Measurements from ENCODE around the gene TMEM255A. TPM values are rescaled to one million over a fixed set of nuclear protein-coding genes. Genes with fewer than 3 reads are reported as not detected.
"Not testable (repeated sequence)": the region's sequence is repeated elsewhere in the genome, so short reads cannot be mapped to it uniquely, and the experiment has no call there.

The TMEM255A gene
- total RNA-seq, 4 donors from 2014 or later = 1.2 to 1.7 (median 1.4) TPM; not detected in 1

DNA sequence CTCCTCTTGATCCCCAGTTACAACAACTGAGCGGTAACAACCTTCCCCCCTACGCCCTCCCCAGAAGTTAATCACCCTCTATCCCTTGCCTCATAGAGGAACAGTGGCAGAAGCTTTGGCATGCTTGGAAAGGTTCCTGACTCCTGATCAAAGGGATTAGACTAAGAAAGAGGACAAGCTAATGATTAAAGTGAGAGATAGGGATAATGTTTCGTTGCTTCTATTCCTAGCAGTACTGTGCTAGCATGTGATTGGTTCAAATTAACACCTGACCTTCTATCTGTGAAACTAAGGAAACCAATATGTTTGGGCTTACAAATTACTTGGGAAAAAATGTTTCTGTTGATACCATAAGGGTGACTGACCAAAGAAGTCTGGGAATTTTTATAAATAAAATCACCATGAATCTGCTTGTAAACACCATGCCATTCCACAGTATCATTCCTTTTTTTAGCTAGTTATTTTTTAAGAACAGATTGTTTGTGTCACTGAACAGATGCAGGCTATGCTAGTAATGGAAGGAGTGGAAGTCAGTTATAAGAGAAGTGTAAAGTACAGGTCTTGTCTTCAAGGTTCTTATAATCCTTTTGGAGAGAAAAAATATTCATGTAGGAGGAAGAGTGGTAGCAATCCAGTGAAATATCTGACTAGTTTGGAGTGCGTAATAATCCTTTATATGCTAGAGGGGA lies 39.3 kb upstream of the TMEM255A start:
- no peak for DNase-seq
- no peak overlapping the region for H3K4me3 ChIP-seq
- H3K9me3 ChIP-seq = no peaks in the 10 kb centered on the region
- H3K4me1 ChIP-seq = no peaks in the 10 kb centered on the region
- no peak overlapping the region for H3K27ac ChIP-seq
- WGBS, 2 donors (ENCODE audit: low coverage in 1 of 2) = 69 to 73% methylated on average over 3 to 4 of the region's 4 CpGs
- no peak for TF ChIP-seq POLR2AphosphoS5 (IDR thresholded peaks at IDR 0.05)
- no peak for TF ChIP-seq EP300 (IDR thresholded peaks at IDR 0.05; ENCODE audit: low read depth)
- TF ChIP-seq, protein P1, sequence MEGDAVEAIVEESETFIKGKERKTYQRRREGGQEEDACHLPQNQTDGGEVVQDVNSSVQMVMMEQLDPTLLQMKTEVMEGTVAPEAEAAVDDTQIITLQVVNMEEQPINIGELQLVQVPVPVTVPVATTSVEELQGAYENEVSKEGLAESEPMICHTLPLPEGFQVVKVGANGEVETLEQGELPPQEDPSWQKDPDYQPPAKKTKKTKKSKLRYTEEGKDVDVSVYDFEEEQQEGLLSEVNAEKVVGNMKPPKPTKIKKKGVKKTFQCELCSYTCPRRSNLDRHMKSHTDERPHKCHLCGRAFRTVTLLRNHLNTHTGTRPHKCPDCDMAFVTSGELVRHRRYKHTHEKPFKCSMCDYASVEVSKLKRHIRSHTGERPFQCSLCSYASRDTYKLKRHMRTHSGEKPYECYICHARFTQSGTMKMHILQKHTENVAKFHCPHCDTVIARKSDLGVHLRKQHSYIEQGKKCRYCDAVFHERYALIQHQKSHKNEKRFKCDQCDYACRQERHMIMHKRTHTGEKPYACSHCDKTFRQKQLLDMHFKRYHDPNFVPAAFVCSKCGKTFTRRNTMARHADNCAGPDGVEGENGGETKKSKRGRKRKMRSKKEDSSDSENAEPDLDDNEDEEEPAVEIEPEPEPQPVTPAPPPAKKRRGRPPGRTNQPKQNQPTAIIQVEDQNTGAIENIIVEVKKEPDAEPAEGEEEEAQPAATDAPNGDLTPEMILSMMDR (IDR thresholded peaks at IDR 0.05) = no peak
- no peak for TF ChIP-seq POLR2A (IDR thresholded peaks at IDR 0.05)
- no peaks in the 10 kb centered on the region for H3K27me3 ChIP-seq
- H3K36me3 ChIP-seq = no peaks in the 10 kb centered on the region
- intact Hi-C loops (cut with DNase I; ENCODE audit: low total_unique reads) = no loop called here
- in situ Hi-C loops (cut with MboI; ENCODE audit: low pct_ligation_motif_present in 1 of 4, low pct_unique_long_range_greater_than_20kb in 1 of 4, low sequenced_read_pairs in 3 of 4) = no loop called here

DNA sequence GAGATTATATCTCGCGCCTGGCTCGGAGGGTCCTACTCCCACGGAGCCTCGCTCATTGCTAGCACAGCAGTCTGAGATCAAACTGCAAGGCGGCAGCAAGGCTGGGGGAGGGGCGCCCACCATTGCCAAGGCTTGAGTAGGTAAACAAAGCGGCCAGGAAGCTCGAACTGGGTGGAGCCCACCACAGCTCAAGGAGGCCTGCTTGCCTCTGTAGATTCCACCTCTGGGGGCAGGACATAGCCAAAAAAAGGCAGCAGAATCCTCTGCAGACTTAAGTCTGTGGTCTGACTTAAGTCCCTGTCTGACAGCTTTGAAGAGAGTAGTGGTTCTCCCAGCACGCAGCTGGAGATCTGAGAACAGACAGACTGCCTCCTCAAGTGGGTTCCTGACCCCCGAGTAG lies 33.3 kb upstream of the TMEM255A start:
- intact Hi-C loops (cut with DNase I; ENCODE audit: low total_unique reads); H3K27me3 ChIP-seq; H3K4me3 ChIP-seq; H3K9me3 ChIP-seq; DNase-seq; in situ Hi-C loops (cut with MboI; ENCODE audit: low pct_ligation_motif_present in 1 of 4, low pct_unique_long_range_greater_than_20kb in 1 of 4, low sequenced_read_pairs in 3 of 4); H3K36me3 ChIP-seq; H3K27ac ChIP-seq; H3K4me1 ChIP-seq: not testable (repeated sequence)
- 85% methylated on average over 11 of the region's 11 CpGs; no CpG with 5 or more reads in 1 of the 2 donors for WGBS, 2 donors (ENCODE audit: low coverage in 1 of 2)

DNA sequence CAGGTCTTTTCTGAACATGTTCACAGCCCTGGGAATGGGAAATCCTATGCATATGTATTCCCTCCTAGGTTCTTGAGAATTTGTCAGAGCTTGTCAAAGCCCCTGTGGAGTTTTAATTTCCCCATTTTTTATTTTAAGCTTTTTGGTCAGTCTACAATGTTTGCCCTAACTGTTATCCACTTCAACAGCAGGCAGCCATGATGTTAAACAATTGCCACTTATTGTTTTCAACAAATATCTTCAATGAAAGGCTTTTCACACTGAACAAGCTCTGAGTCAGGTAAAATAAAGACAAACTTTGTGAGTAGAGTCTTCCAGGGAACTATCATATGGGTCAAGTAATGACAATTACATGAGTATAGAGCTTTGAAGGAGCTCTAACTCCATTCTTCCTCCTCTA lies 25.6 kb upstream of the TMEM255A start:
- Histone ChIP-seq H3K27ac (no peak overlapping the region), H3K9me3 (no peaks in the 10 kb centered on the region), H3K27me3 (no peaks in the 10 kb centered on the region), H3K4me1 (no peaks in the 10 kb centered on the region), H3K4me3 (no peak overlapping the region), H3K36me3 (no peaks in the 10 kb centered on the region)
- in situ Hi-C loops (cut with MboI; ENCODE audit: low pct_ligation_motif_present in 1 of 4, low pct_unique_long_range_greater_than_20kb in 1 of 4, low sequenced_read_pairs in 3 of 4) = no loop called here
- TF ChIP-seq POLR2A (IDR thresholded peaks at IDR 0.05) (no peak), POLR2AphosphoS5 (IDR thresholded peaks at IDR 0.05) (no peak), EP300 (IDR thresholded peaks at IDR 0.05; ENCODE audit: low read depth) (no peak)
- TF ChIP-seq, protein P1 (IDR thresholded peaks at IDR 0.05) = no peak
- intact Hi-C loops (cut with DNase I; ENCODE audit: low total_unique reads) = no loop called here
- no peak for DNase-seq

DNA sequence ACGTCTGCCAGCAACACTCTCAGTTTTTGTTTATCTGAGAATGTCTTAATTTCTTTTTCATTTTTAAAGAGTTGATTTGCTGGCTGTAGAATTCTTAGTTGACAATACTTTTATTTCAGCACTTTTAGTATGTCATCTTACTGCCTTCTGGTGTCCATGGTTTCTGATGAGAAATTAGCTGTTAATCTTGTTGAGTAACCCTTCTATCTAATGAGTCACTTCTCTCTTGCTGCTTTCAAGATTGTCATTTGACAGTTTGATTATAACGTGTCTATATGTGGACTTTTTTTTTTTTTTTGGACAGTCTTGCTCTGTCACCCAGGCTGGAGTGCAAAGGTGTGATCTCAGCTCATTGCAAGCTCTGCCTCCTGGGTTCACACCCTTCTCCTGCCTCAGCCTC lies 24.0 kb upstream of the TMEM255A start:
- in situ Hi-C loops (cut with MboI; ENCODE audit: low pct_ligation_motif_present in 1 of 4, low pct_unique_long_range_greater_than_20kb in 1 of 4, low sequenced_read_pairs in 3 of 4) = no loop called here
- TF ChIP-seq POLR2AphosphoS5 (IDR thresholded peaks at IDR 0.05) = no peak
- TF ChIP-seq, protein P1 (IDR thresholded peaks at IDR 0.05) = no peak
- TF ChIP-seq EP300 (IDR thresholded peaks at IDR 0.05; ENCODE audit: low read depth) = no peak
- no peak for TF ChIP-seq POLR2A (IDR thresholded peaks at IDR 0.05)
- Histone ChIP-seq H3K4me3 (no peak overlapping the region), H3K4me1 (no peaks in the 10 kb centered on the region), H3K27me3 (no peaks in the 10 kb centered on the region), H3K36me3 (no peaks in the 10 kb centered on the region), H3K27ac (no peak overlapping the region), H3K9me3 (no peaks in the 10 kb centered on the region)
- no peak for DNase-seq
- WGBS, 2 donors (ENCODE audit: low coverage in 1 of 2) = 49% methylated on average over 2 of the region's 2 CpGs; no CpG with 5 or more reads in 1 of the 2 donors
- intact Hi-C loops (cut with DNase I; ENCODE audit: low total_unique reads) = no loop called here

DNA sequence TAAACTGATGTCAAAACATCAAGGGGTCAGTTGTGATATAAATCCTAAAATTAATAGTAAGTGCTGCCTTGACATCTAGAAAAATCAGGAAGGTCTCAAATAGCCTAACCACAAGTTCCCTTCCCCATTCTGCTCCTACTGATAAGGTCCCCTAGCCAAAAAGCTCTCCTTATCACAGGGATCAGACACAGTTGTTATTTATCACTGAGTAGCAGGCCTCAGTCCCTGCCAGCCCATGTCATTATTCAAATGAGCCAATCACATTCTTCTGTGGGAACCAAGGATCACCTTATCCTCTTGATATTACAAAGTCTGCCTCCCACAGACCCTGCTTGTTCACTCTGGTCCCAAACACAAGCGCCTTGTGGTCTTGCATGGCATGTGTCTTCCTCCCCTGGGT lies 23.3 kb upstream of the TMEM255A start:
- TF ChIP-seq POLR2AphosphoS5 (IDR thresholded peaks at IDR 0.05) = no peak
- TF ChIP-seq EP300 (IDR thresholded peaks at IDR 0.05; ENCODE audit: low read depth) = no peak
- TF ChIP-seq, protein P1 (IDR thresholded peaks at IDR 0.05) = no peak
- no peak for TF ChIP-seq POLR2A (IDR thresholded peaks at IDR 0.05)
- H3K9me3 ChIP-seq = no peaks in the 10 kb centered on the region
- no peak overlapping the region for H3K4me3 ChIP-seq
- in situ Hi-C loops (cut with MboI; ENCODE audit: low pct_ligation_motif_present in 1 of 4, low pct_unique_long_range_greater_than_20kb in 1 of 4, low sequenced_read_pairs in 3 of 4) (no loop called here), intact Hi-C loops (cut with DNase I; ENCODE audit: low total_unique reads) (no loop called here)
- no peaks in the 10 kb centered on the region for H3K27me3 ChIP-seq
- no peak for DNase-seq
- H3K4me1 ChIP-seq = no peaks in the 10 kb centered on the region
- H3K36me3 ChIP-seq = no peaks in the 10 kb centered on the region
- WGBS, 2 donors (ENCODE audit: low coverage in 1 of 2) = 67% methylated on average over 1 of the region's 1 CpG; no CpG with 5 or more reads in 1 of the 2 donors
- H3K27ac ChIP-seq = no peak overlapping the region
